Activated CD8-positive, alpha-beta memory T cell treated with anti-CD3 and anti-CD28 coated beads for 24 hours (primary cell): ENCODE measurements around the gene TCF21.
"Not testable (repeated sequence)": the region's sequence is repeated elsewhere in the genome, so short reads cannot be mapped to it uniquely, and the experiment has no call there.

Source experiments
- DNase-seq: peaks from one replicate; pipeline ENCODE4 v3.0.0-alpha.2; 2020

TCF21 gene

DNA sequence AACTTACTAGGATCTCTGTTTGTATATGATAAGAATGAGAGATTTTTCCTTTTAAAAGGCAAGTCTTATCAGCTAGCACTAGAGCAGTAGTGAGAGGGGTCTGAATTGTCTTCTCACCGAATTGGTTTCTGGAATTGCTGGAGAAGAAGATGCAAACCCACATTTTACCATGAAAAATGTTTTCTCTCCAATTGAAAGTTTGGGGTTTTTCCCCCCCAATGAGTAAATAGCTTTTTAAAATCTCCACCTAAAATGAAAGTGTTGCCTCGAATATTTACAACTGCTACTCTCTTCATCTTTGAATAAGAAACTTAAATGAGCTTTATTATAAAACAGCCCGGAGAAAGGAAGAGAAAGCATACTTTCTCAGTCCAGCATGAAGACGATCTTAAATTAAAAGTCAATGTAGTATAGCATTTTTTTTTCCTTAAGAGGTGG lies 1.8 kb downstream of the TCF21 start:
- DNase-seq, result no peak

DNA sequence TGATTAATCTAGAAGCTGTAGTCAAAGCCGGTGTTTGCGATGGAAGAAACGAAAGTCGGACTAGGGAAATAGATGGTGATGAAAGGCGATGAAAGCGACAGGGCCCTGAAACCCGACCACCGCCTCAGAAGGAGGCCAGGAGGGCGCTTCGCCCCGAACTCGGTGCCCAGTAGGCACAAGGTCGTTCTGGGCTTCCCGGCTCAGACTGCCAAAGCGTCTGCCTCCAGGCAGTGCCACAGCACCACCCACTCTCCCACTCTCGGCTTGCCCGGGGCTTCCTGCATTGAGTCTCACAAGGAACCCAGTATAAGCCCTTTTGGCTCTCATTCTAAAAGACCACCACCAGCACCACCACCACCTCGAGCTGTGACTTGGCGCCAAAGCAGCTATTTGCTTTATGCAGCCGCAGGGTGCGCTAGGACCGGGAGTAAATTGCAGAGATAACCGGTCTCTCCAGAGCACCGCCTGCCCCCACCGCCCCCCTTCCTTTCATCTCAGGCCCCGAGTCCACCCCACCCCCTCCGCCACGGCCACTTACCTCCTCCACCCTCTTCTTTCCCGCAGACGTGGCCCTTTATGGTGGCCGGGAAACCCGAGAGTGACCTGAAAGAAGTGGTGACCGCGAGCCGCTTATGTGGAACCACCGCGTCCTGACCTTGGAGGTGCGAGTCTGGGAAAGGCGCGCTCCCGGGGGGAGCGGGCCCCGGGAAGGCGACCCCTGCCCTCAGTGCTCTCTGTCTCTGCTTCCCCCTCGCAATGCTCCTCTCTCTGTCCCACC lies 2.4 kb downstream of the TCF21 start:
- DNase-seq, result no peak

DNA sequence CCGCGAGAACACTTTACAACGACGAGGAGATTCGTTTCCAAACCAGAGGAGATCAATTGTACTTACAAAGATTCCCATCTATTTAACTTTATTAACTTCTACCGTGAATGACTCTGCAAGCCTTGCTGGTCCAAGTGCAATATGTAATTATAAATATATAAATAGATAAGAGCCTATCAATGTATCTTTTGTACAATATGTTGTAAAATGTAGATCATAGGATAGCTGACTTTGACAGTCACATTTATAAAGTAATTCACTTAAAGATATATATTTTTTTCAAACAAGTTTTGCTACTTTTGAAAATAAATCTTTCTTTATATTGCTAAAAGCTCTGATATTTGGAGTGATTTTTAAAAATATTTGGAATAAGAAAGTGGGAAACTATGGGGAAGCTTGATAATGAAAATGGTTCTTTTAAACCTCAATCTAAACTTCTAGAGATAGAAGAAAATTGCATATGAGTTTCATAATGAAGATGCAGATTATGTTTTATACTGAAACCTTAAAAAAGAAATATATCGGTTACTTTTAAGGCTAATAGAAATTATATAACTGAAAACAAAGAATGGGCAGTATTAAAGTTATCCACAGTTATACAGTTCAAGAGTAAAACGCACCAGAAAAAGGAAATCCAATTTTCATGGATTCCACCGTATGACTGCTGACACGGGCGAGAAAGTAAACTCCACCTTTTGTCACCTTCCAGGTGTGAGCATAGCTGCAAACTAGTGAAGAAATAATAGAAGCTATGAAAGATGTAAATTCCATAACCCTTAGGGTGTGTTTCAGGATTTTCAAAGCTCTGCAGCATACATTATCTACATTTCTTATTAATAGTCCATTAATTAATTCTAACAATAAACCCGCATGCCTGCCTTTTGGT lies 3.3 kb downstream of the TCF21 start:
- DNase-seq, result no peak

DNA sequence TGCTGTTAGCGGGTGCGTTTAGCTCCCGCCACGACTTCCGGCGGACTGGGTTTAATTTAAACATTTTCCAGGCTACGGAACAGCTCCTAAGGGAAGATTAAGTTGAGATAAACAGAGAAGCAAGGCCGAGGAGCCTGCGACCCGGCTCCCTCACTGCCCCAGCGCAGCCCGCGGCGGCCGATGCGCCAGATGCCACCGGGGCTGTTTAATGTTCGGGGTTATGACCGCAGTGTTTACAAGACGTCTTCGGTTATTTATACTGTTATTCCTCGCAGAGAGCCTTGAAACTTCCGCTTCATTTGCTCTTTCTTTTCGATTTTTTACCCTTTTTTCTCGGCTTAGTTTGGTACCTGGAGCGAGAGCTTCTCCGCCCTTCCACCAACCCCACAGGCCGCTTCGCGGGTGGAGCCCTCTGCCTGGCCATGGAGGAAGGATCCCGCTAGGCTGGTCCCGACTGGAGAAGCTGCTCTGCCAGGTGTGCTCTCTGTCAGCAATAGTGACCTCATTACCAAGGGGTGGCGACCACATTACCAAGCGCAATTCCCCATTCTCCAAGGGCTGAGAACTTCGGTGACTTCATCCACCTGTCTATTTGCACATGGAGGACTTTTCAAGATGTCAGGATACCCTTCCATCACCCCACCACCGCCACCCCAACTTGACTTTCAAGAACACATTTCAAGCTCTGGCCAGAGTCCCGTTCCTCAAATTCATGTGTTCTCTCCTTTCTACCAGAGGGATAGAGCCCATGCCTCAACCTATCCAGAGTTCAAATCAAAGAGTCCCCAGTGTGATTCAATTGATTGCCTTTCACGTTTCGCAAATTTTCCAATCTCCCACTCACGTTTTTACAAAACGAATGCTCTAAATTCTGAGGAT lies 4.1 kb downstream of the TCF21 start:
- no peak for DNase-seq

DNA sequence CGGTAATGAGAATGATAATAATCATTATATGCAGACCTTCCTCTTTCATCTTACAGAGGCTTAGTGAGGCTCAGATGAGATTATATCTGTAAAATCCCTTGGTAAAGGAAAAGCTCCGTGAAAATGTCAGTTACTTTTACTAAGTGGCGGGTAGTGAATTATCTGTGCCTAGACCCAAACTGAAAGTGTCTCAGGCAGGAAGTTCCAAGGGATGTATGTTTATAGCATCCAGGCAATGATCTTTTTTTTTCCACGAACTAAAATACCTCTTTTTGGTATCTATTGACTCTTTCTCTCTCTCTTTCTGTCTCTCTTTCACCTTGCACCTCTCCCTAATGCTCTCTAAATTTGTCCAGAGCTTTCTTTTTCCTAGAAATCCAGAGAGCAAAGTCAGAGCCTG lies 5.0 kb downstream of the TCF21 start:
- DNase-seq, result no peak

- no peak for DNase-seq
Observed at GRCh38 chr6:133894369-133894768, 5.5 kb downstream of the TCF21 start.

DNA sequence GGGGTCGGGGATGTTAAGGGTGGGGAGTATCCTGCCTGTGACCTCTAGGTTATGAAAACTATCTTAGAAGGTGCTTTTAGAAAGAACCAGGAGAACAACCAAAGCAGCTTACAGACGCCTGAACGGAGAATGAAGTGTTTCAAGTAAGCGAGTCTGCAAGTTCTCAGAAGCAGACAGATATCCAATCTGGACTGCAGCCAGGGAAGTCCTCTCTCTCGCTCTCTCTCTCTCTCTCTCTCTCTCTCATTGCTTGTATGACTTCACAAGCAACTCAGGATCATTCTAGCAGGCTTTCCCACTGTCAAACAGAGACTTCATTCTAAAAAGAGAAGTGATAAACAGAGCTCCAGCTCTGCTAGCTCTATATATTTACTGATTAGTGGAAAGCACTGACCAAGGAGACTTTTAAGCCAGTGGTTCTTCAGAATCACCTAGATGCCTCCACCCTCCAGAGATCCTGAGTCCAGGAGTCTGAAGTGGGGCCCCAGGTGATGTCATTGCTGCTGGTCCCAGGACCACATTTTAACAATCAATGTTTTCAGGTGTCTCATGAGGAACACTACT lies 6.0 kb downstream of the TCF21 start:
- no peak for DNase-seq

DNA sequence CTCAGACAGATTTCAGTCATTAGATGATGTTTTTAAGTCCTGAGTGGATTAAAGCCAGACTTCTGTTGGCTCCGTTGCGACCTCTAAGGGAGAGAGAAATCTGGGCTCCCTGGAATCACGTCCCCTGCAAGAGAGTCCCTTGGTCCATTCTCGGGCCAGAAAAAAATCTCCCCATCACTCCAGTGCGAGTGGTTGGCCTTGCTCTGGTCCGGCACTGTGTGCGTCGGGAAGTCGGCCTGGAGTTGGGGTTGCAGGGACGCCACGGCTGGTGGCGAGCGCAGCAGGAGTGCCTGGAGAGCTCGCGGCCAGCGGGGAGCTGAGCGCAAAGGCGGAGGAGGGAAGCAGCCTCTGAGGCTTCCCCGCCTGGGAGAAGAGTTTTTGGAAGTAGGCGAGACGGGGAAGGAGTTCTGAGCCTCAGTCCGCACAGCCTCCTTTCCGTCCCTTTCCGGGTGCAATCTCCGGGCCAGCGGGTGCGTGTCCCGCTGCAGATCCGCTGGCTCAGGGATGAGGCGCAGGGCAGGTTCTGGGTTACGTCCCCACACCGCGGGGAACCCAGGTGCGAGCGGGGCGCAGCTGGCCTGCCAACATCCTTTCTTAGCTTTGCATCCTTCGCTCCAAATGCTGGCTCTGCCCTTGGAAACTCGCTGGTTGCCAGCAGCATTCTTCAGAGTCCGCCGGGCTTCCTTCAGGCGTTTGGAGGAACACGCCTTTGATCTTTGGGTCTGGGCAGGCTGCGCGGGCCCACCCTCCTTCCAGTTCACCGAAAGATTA lies 6.8 kb downstream of the TCF21 start:
- DNase-seq, result no peak

DNA sequence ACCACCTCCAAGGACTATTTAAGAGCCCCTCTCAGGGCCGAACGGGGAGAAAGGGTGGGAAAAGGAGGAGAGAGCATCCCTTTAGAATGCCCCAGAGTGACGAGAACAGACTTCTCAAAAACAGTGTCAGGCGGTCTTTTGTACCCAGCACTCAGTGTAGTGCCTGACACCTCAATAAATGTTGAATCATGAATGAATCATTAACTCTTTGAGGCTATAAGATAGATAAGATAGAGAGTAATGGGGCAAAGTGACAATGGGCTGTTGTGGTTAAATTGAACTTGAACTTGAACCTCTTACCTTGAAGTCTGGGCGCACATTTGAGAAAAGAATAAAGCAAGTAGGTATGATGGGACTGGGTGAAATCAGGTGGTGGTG lies 7.4 kb downstream of the TCF21 start:
- DNase-seq, result no peak

DNA sequence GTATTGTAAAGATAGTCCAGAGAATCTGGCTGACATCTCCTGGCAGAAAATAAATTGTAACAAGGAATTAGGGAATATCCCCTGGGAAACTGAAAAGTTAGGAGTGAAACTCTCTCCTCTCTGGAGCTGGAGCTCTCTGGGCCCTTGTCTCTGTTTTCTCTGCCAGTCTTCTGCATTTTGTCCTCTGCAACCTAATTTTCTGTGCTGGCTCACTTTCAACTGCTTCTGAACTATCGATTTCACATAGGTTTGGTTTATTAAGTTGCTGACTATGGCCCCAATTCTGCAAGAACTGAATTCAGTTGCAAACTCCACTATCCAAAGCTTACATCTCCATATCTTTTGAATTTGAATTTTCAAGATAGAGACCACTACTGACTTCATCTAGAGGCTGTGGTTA lies 9.3 kb downstream of the TCF21 start:
- DNase-seq, result no peak

GRCh38 chr6:133899556-133899955 lies 10.6 kb downstream of the TCF21 start:
- no peak for DNase-seq

GRCh38 chr6:133903855-133904254 lies 14.9 kb downstream of the TCF21 start:
- DNase-seq, result no peak

DNA sequence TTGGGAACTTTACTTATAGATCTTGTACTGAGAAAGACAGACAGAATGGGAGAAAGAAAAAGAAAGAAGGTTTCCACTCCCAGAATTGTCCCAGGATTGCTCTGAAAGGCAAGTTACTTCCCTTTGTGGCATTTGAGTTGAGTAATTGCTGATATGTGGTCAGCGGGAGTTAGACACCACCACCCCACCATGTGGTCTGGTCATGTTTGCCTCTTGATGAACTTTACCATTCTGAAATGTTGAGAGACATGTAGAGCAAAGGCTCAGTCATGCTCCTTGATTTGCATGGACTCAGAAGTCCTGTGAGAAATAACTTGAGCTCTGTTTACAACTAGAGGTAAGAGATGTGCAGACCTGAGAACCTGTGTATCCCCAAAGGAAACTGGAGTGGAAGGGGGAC lies 17.1 kb downstream of the TCF21 start:
- no peak for DNase-seq

GRCh38 chr6:133916650-133917151 lies 27.8 kb downstream of the TCF21 start:
- peak; percentile 90 for DNase-seq

- no peak for DNase-seq
Observed at GRCh38 chr6:133917781-133918180, 28.9 kb downstream of the TCF21 start.

GRCh38 chr6:133918208-133918930 lies 29.5 kb downstream of the TCF21 start:
- DNase-seq, result no peak

GRCh38 chr6:133919362-133919761 lies 30.4 kb downstream of the TCF21 start:
- no peak for DNase-seq

GRCh38 chr6:133921249-133921859 lies 32.4 kb downstream of the TCF21 start:
- DNase-seq, result peak; percentile 80

GRCh38 chr6:133923938-133924593 lies 35.2 kb downstream of the TCF21 start:
- peak; percentile 65 for DNase-seq

GRCh38 chr6:133931221-133931620 lies 42.3 kb downstream of the TCF21 start:
- DNase-seq, result not testable (repeated sequence)
